Neural cell (in vitro differentiated cells): ENCODE measurements around the gene ZNF474. TPM values are rescaled to one million over a fixed set of nuclear protein-coding genes. Genes with fewer than 3 reads are reported as not detected.

Experiments
- H2AFZ ChIP-seq: fragments of 200-600, 300-800 bp; sonication (generic), shearing (Covaris generic); 2 replicates; pipeline ENCODE4 v1.6.0; 2014; ENCODE audit warnings: low read depth, mild to moderate bottlenecking, antibody characterized with exemption, low read length, moderate library complexity
- H3F3A ChIP-seq: fragments of 200-600 bp; shearing (Covaris generic); 2 replicates; pipeline ENCODE4 v1.6.1; 2016; ENCODE audit warnings: mild to moderate bottlenecking, moderate library complexity, mixed read lengths, antibody characterized with exemption, low read length; ENCODE audit not compliant: insufficient read depth, poor library complexity, severe bottlenecking
- H3K27ac ChIP-seq: fragments of 200-600, 300-800 bp; sonication (generic), shearing (Covaris generic); 2 replicates; pipeline ENCODE4 v1.5.1; 2014; ENCODE audit warnings: mild to moderate bottlenecking, low read length, moderate library complexity
- H3K27me3 ChIP-seq: fragments of 300-800, 200-600 bp; sonication (generic), shearing (Covaris generic); 2 replicates; pipeline ENCODE4 v1.6.0; 2014; ENCODE audit warnings: mild to moderate bottlenecking, low read depth, low read length, moderate library complexity; ENCODE audit not compliant: insufficient read depth
- H3K36me3 ChIP-seq: fragments of 300-800, 200-600 bp; sonication (generic), shearing (Covaris generic); 2 replicates; pipeline ENCODE4 v1.5.1; 2014; ENCODE audit warnings: mild to moderate bottlenecking, antibody characterized with exemption, low read length, moderate library complexity; ENCODE audit not compliant: insufficient read depth
- H3K4me2 ChIP-seq: fragments of 300-800, 200-600 bp; sonication (generic), shearing (Covaris generic); 2 replicates; pipeline ENCODE4 v1.6.0; 2014; ENCODE audit warnings: mild to moderate bottlenecking, low read length
- H3K4me3 ChIP-seq: fragments of 300-800, 200-600 bp; sonication (generic), shearing (Covaris generic); 2 replicates; pipeline ENCODE4 v1.5.1; 2014; ENCODE audit warnings: mild to moderate bottlenecking, low read length, moderate library complexity
- H3K79me2 ChIP-seq: fragments of 200-600 bp; shearing (Covaris generic); replicated peaks from 2 replicates; pipeline ENCODE4 v1.6.0; 2014; ENCODE audit warnings: mild to moderate bottlenecking, low read length, moderate library complexity; ENCODE audit not compliant: insufficient read depth
- H3K9ac ChIP-seq: fragments of 300-800, 200-600 bp; sonication (generic), shearing (Covaris generic); 2 replicates; pipeline ENCODE4 v1.6.1; 2016; ENCODE audit warnings: mild to moderate bottlenecking, low read length, mixed read lengths
- H3K9me2 ChIP-seq: fragments of 200-600 bp; shearing (Covaris generic); 2 replicates; pipeline ENCODE4 v1.6.1; 2016; ENCODE audit warnings: mild to moderate bottlenecking, low read length, mixed read lengths; ENCODE audit not compliant: insufficient read depth
- H3K9me3 ChIP-seq: fragments of 200-600, 300-800 bp; sonication (generic), shearing (Covaris generic); 2 replicates; pipeline ENCODE4 v1.6.1; 2016; ENCODE audit warnings: mild to moderate bottlenecking, mixed run types, low read length, moderate library complexity, mixed read lengths
- H4K20me1 ChIP-seq: fragments of 200-600 bp; shearing (Covaris generic); 2 replicates; pipeline ENCODE4 v1.6.1; 2016; ENCODE audit warnings: mild to moderate bottlenecking, mixed run types; ENCODE audit not compliant: insufficient read depth
- EP300 ChIP-seq: fragments of 450-650 bp; conservative IDR thresholded peaks from 2 replicates; pipeline ENCODE4 v1.6.1; 2014; ENCODE audit warnings: antibody characterized with exemption, mild to moderate bottlenecking, moderate library complexity; ENCODE audit not compliant: poor library complexity, severe bottlenecking
- EZH2 ChIP-seq: fragments of 200-600, 300-800 bp; shearing (Covaris generic), sonication (generic); IDR thresholded peaks from 2 replicates; pipeline ENCODE4 v1.6.1; 2014; ENCODE audit warnings: antibody characterized with exemption, low read length, borderline replicate concordance, mild to moderate bottlenecking; ENCODE audit not compliant: insufficient read depth, poor library complexity, severe bottlenecking
- MXI1 ChIP-seq: fragments of 450-650 bp; conservative IDR thresholded peaks from 2 replicates; pipeline ENCODE4 v1.6.1; 2014; ENCODE audit warnings: antibody characterized with exemption, mild to moderate bottlenecking; ENCODE audit not compliant: poor library complexity, severe bottlenecking
- RAD21 ChIP-seq: fragments of 450-650 bp; conservative IDR thresholded peaks from 2 replicates; pipeline ENCODE4 v1.6.1; 2014; ENCODE audit warnings: antibody characterized with exemption, mild to moderate bottlenecking, moderate library complexity
- SMC3 ChIP-seq: fragments of 450-650 bp; conservative IDR thresholded peaks from 2 replicates; pipeline ENCODE4 v1.6.1; 2014; ENCODE audit warnings: antibody characterized with exemption, mild to moderate bottlenecking, moderate library complexity; ENCODE audit not compliant: poor library complexity
- TAF1 ChIP-seq: IDR thresholded peaks from 2 replicates; pipeline ENCODE4 v1.6.1; 2012; ENCODE audit warnings: low read depth
- polyA plus RNA-seq: library from polyadenylated mRNA; depleted of rRNA; stranded (reverse); fragments of >200 nt; gene quantifications from 2 replicates; pipeline ENCODE4 v1.2.3, GENCODE V29; 2014
- TF ChIP-seq, protein P1 (sequence below): IDR thresholded peaks from 2 replicates; pipeline ENCODE4 v1.6.1; 2012; ENCODE audit warnings: borderline replicate concordance
- TF ChIP-seq, protein P2 (sequence below): fragments of 450-650 bp; IDR thresholded peaks from 2 replicates; pipeline ENCODE4 v1.5.1; 2014; ENCODE audit warnings: antibody characterized with exemption, mild to moderate bottlenecking, moderate library complexity; ENCODE audit not compliant: poor library complexity, severe bottlenecking

The ZNF474 gene
- polyA plus RNA-seq, 1 donor from 2014 or later, result not detected

DNA sequence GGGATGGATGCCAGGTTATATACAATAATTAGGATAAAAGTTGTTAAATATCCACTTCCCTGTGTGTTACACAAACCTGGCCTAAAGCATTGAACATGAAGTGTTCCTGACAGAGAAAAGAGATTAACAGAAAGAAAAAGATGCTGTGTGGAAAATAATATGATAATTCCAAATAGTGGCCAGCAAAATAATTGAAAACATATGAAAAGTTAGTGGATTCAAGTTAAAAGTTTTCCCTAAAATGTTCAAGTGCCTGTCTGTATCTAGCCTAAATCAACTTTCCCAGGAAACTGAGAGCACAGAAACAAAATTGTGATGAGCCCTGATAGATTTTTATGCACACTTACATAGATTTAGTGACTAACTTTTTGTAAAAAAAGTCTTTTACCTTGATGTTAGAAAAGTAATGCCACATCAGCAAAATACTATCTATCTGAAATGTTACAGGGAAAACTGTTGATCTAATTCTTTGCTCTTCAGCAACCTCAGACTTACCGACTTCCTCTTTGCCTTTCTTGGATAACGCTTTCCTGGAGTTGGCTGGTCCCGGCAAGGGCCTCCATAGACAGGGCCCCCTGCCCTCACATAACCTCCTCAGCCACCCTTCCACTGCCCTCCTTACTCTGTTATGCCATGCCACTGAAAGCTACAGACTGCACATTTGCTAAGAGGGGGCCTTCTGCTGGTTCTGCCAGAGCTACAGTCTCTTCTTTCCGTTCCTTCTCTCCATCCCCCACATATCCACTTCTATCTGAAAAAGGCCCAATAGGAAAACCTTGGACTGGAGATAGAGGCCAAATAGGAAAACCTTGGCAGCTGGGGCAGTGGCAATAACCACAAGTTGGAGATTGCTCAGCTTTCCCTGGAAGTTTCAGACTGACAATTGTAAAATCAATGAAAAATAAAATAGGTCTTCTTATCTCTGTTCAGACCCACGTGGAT is 44.4 kb downstream of the ZNF474 start:
- TF ChIP-seq RAD21 (no peak), MXI1 (no peak), SMC3 (no peak), TAF1 (no peak)
- TF ChIP-seq, protein P1, sequence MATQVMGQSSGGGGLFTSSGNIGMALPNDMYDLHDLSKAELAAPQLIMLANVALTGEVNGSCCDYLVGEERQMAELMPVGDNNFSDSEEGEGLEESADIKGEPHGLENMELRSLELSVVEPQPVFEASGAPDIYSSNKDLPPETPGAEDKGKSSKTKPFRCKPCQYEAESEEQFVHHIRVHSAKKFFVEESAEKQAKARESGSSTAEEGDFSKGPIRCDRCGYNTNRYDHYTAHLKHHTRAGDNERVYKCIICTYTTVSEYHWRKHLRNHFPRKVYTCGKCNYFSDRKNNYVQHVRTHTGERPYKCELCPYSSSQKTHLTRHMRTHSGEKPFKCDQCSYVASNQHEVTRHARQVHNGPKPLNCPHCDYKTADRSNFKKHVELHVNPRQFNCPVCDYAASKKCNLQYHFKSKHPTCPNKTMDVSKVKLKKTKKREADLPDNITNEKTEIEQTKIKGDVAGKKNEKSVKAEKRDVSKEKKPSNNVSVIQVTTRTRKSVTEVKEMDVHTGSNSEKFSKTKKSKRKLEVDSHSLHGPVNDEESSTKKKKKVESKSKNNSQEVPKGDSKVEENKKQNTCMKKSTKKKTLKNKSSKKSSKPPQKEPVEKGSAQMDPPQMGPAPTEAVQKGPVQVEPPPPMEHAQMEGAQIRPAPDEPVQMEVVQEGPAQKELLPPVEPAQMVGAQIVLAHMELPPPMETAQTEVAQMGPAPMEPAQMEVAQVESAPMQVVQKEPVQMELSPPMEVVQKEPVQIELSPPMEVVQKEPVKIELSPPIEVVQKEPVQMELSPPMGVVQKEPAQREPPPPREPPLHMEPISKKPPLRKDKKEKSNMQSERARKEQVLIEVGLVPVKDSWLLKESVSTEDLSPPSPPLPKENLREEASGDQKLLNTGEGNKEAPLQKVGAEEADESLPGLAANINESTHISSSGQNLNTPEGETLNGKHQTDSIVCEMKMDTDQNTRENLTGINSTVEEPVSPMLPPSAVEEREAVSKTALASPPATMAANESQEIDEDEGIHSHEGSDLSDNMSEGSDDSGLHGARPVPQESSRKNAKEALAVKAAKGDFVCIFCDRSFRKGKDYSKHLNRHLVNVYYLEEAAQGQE, result no peak
- TF ChIP-seq, protein P2, sequence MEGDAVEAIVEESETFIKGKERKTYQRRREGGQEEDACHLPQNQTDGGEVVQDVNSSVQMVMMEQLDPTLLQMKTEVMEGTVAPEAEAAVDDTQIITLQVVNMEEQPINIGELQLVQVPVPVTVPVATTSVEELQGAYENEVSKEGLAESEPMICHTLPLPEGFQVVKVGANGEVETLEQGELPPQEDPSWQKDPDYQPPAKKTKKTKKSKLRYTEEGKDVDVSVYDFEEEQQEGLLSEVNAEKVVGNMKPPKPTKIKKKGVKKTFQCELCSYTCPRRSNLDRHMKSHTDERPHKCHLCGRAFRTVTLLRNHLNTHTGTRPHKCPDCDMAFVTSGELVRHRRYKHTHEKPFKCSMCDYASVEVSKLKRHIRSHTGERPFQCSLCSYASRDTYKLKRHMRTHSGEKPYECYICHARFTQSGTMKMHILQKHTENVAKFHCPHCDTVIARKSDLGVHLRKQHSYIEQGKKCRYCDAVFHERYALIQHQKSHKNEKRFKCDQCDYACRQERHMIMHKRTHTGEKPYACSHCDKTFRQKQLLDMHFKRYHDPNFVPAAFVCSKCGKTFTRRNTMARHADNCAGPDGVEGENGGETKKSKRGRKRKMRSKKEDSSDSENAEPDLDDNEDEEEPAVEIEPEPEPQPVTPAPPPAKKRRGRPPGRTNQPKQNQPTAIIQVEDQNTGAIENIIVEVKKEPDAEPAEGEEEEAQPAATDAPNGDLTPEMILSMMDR, result no peak
- H3K4me3 ChIP-seq, result no peak overlapping the region
- no peaks in the 10 kb centered on the region for H3K27me3 ChIP-seq
- H3K36me3 ChIP-seq, result no peaks in the 10 kb centered on the region
- no peaks in the 10 kb centered on the region for H3K9me2 ChIP-seq
- no peaks in the 10 kb centered on the region for H4K20me1 ChIP-seq
- no peaks in the 10 kb centered on the region for H3K79me2 ChIP-seq
- H2AFZ ChIP-seq, result no peak overlapping the region
- no peak overlapping the region for H3K4me2 ChIP-seq
- H3K27ac ChIP-seq, result no peak overlapping the region
- no peaks in the 10 kb centered on the region for H3F3A ChIP-seq
- H3K9me3 ChIP-seq, result no peaks in the 10 kb centered on the region
- no peak overlapping the region for H3K9ac ChIP-seq

DNA sequence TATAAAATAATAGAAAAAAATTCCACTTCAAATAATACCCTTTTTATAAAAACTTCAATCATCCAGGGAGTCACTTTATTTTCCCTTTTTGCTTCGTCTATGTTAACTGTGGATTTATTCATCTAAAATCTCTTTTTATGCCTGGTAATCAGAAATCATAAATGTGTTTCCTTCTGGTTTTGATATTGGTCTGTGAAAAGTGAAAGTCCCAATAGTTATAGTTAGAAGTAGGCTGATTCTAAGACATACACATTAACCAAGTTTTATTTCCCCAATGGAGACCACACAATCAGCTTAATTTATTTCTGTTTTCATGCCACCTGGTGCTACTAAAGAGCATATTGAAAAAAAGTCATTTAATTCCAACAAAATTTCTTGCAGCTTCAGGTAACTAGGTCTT is 45.7 kb downstream of the ZNF474 start:
- no peak for TF ChIP-seq MXI1
- TF ChIP-seq RAD21, result no peak
- TF ChIP-seq, protein P2, result no peak
- TF ChIP-seq EZH2, result no peak
- no peak for TF ChIP-seq EP300
- H3K36me3 ChIP-seq, result no peaks in the 10 kb centered on the region
- H4K20me1 ChIP-seq, result no peaks in the 10 kb centered on the region
- no peaks in the 10 kb centered on the region for H3K79me2 ChIP-seq
- no peaks in the 10 kb centered on the region for H3K27me3 ChIP-seq
- H3K9ac ChIP-seq, result no peak overlapping the region
- H3F3A ChIP-seq, result no peaks in the 10 kb centered on the region
- no peaks in the 10 kb centered on the region for H3K9me2 ChIP-seq
- H3K27ac ChIP-seq, result no peak overlapping the region
- no peak overlapping the region for H3K4me2 ChIP-seq
- no peak overlapping the region for H2AFZ ChIP-seq
- H3K9me3 ChIP-seq, result no peaks in the 10 kb centered on the region
- no peak overlapping the region for H3K4me3 ChIP-seq
